ENCODE data around the gene OPN4.

DNA sequence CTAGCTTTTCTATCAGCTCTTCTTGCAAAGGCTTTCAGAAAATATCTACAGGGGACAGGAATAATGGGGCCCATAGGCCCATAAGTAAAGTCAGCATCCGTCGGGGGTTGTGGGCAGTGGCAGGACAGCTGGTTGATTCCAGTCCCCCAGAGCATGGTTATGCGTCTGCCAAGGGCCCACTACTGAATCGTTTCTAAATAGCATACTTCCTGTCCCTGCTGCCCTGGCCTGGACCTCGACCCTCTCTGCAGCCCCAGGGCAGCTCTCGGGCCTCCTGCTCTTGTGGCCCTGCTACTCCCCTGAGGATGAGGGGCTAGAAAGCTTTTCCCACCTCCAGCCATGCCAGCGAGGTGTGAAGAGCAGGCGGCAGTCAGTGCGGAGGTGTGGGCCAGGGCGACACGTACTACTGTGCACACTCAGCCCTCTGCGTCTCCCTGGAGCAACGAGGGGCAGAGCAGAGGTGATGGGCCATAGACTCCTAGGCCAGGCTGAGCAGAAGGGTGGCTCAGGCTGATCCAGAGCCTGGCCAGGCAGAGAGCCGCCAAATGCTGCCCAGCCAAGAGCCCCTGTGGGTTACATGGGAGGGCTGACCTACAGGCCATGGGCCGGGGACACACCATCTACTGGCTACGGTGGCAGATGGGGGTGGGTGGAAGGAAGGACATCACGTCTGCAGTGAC, 4.7 kb upstream of the OPN4 start:
- TF ChIP-seq EZH2phosphoT487 (IDR thresholded peaks at IDR 0.05; ENCODE audit: insufficient read depth, low read depth): no peak
- no peak for TF ChIP-seq EZH2 (IDR thresholded peaks at IDR 0.05; ENCODE audit: insufficient read depth, poor library complexity, severe bottlenecking)
